Spinal cord (tissue), 10 donors: Measurements from ENCODE around the gene CABLES2. TPM values are rescaled to one million over a fixed set of nuclear protein-coding genes. Genes with fewer than 3 reads are reported as not detected.

Experiments
- DNase-seq, 6 donors: peaks; one replicate each; pipeline versions ENCODE4 v3.0.0 to v3.0.0-alpha.2; 2013 to 2015; ENCODE audit warnings: low spot score in 6 of 6, low read depth in 4 of 6
- H3K27ac ChIP-seq: one replicate; pipeline ENCODE4 v1.5.1; 2013; ENCODE audit warnings: low read depth, low read length, control low read depth
- H3K27me3 ChIP-seq: one replicate; pipeline ENCODE4 v1.6.1; 2013; ENCODE audit warnings: low read length; ENCODE audit not compliant: control insufficient read depth, insufficient read depth
- H3K36me3 ChIP-seq: one replicate; pipeline ENCODE4 v1.6.1; 2013; ENCODE audit warnings: low read length; ENCODE audit not compliant: control insufficient read depth, insufficient read depth
- H3K4me1 ChIP-seq: one replicate; pipeline ENCODE4 v1.6.1; 2013; ENCODE audit warnings: low read length; ENCODE audit not compliant: control insufficient read depth, insufficient read depth
- H3K4me3 ChIP-seq: one replicate; pipeline ENCODE4 v1.5.1; 2013; ENCODE audit warnings: low read depth, low read length, control low read depth
- H3K9me3 ChIP-seq: one replicate; pipeline ENCODE4 v1.6.1; 2013; ENCODE audit warnings: low read length; ENCODE audit not compliant: control insufficient read depth, insufficient read depth
- WGBS: methylation state at CpG from one replicate; pipeline ENCODE4 v1.1.5; 2013; ENCODE audit warnings: missing lambda C conversion rate; ENCODE audit not compliant: insufficient coverage; 5-methylcytosine and 5-hydroxymethylcytosine counted together
- polyA plus RNA-seq, 2 donors: library from polyadenylated mRNA; unstranded; fragments of 120-200 nt; gene quantifications; one replicate each; pipeline ENCODE4 v1.2.1, GENCODE V29; 2013; ENCODE audit not compliant: insufficient read length in 2 of 2
- total RNA-seq, 2 donors: library from RNA; depleted of rRNA in 1 of 2; stranded (reverse); fragments of 120-200 nt in 1 of 2; fragments of >200 nt in 1 of 2; gene quantifications; one replicate each; pipeline versions ENCODE4 v1.2.3 to v1.2.4, GENCODE V29; 2013 to 2014
- donor health status: healthy.

Gene CABLES2
- total and polyA plus RNA-seq, 4 donors, result 4.0 to 23.0 (median 14.1) TPM

GRCh38 chr20:62342910-62343309 is 64.2 kb downstream of the CABLES2 start:
- Histone ChIP-seq H3K27me3 (no peaks in the 10 kb centered on the region), H3K27ac (no peak overlapping the region), H3K4me1 (peaks cover 4% of the 10 kb centered on the region), H3K9me3 (peaks cover 2% of the 10 kb centered on the region), H3K4me3 (no peak overlapping the region), H3K36me3 (peaks cover 38% of the 10 kb centered on the region)
- 72% methylated on average over 8 of the region's 10 CpGs for WGBS
- DNase-seq, result no peak

GRCh38 chr20:62339647-62340062 is 67.4 kb downstream of the CABLES2 start:
- H3K9me3 ChIP-seq, result peaks cover 2% of the 10 kb centered on the region
- H3K27me3 ChIP-seq, result no peaks in the 10 kb centered on the region
- no peak for DNase-seq
- WGBS, result 92% methylated on average over 13 of the region's 14 CpGs
- no peak overlapping the region for H3K27ac ChIP-seq
- no peak overlapping the region for H3K4me3 ChIP-seq
- peaks cover 48% of the 10 kb centered on the region for H3K36me3 ChIP-seq
- H3K4me1 ChIP-seq, result no peaks in the 10 kb centered on the region

Other genes starting within 250 kb of the CABLES2 start
- gene MTG2, start 224.3 kb downstream of the CABLES2 start, total RNA-seq, result 10 to 100 TPM; 12.6 to 28.5 TPM
- 10 to 100 TPM; 39.2 to 43.9 TPM for gene MTG2, start 224.3 kb downstream of the CABLES2 start, polyA plus RNA-seq
- gene HRH3, start 187.0 kb downstream of the CABLES2 start, total RNA-seq, result 1 to 10 TPM in 1 of 2 donors, under 1 TPM in 1; 0.66 to 1.8 TPM
- gene HRH3, start 187.0 kb downstream of the CABLES2 start, polyA plus RNA-seq, result 10 to 100 TPM; 10.1 to 10.6 TPM
- gene OSBPL2, start 168.8 kb downstream of the CABLES2 start, total RNA-seq, result 10 to 100 TPM; 37.0 to 39.4 TPM
- gene OSBPL2, start 168.8 kb downstream of the CABLES2 start, polyA plus RNA-seq, result 10 to 100 TPM; 48.6 to 52.5 TPM
- 10 to 100 TPM; 33.7 to 75.3 TPM for gene ADRM1, start 104.3 kb downstream of the CABLES2 start, total RNA-seq
- gene ADRM1, start 104.3 kb downstream of the CABLES2 start, polyA plus RNA-seq, result 10 to 100 TPM; 85.4 to 86.1 TPM
- gene LAMA5, start 40.0 kb downstream of the CABLES2 start, total RNA-seq, result 10 to 100 TPM; 15.8 to 51.1 TPM
- gene LAMA5, start 40.0 kb downstream of the CABLES2 start, polyA plus RNA-seq, result 10 to 100 TPM; 78.4 to 86.8 TPM
- gene RPS21, start 20.2 kb downstream of the CABLES2 start, total RNA-seq, result 100 to 1,000 TPM; 350 to 685 TPM
- 100 to 1,000 TPM; 660 to 705 TPM for gene RPS21, start 20.2 kb downstream of the CABLES2 start, polyA plus RNA-seq
- not detected for gene RBBP8NL, start 20.3 kb upstream of the CABLES2 start, total RNA-seq
- not detected for gene RBBP8NL, start 20.3 kb upstream of the CABLES2 start, polyA plus RNA-seq
- gene GATA5, start 68.7 kb upstream of the CABLES2 start, total RNA-seq, result under 1 TPM in 1 of 2 donors, not detected in 1; 0.50 TPM
- under 1 TPM in 1 of 2 donors, not detected in 1; 0.13 TPM for gene GATA5, start 68.7 kb upstream of the CABLES2 start, polyA plus RNA-seq
- gene SLCO4A1, start 235.2 kb upstream of the CABLES2 start, total RNA-seq, result 1 to 10 TPM; 2.3 to 2.8 TPM
- gene SLCO4A1, start 235.2 kb upstream of the CABLES2 start, polyA plus RNA-seq, result 10 to 100 TPM in 1 of 2 donors, 1 to 10 TPM in 1; 8.7 to 12.1 TPM